PC-3 (cell line): ENCODE results near the gene SLC35A2. TPM values are rescaled to one million over a fixed set of nuclear protein-coding genes. Genes with fewer than 3 reads are reported as not detected.
A peak's percentile ranks its signal among the peaks of the same experiment; 100 is the strongest.

Source experiments
- ATAC-seq: fragments of 200-7000 bp; cut with Tn5 transposase; 2 replicates; pipeline ENCODE4 v1.9.1; 2020; ENCODE audit warnings: mild to moderate bottlenecking, moderate library complexity
- BruUV-seq: library from RNA; stranded (reverse); fragments of 400-500 nt; replicated peaks from 2 replicates; lab custom pipeline; 2021; lab: Mats Ljungman, UMichigan
- CTCF ChIA-PET: fragments of 300-600 bp; sonication (Branson Sonifier 250); formaldehyde crosslinking; loops from one replicate; lab custom pipeline; 2022; ENCODE audit warnings: antibody characterized with exemption; lab: Charles Lee
- POLR2A ChIA-PET: fragments of 300-600 bp; sonication (Branson Sonifier 250); formaldehyde crosslinking; loops from one replicate; lab custom pipeline; 2022; ENCODE audit warnings: antibody characterized with exemption; ENCODE audit not compliant: unreplicated experiment; lab: Charles Lee
- DNase-seq: peaks from one replicate; pipeline ENCODE4 v3.0.0-alpha.2; 2015
- H2AFZ ChIP-seq: fragments of 300-600 bp; sonication (generic); 2 replicates; pipeline ENCODE4 v1.6.0; 2016; ENCODE audit warnings: antibody characterized with exemption, low read length
- H3F3A ChIP-seq: fragments of 300-600 bp; sonication (generic); one replicate; pipeline ENCODE4 v1.6.0; 2017; ENCODE audit warnings: antibody characterized with exemption, low read length, control low read depth, mild to moderate bottlenecking; ENCODE audit not compliant: unreplicated experiment
- H3K27ac ChIP-seq: fragments of 300-600 bp; sonication (generic); 2 replicates; pipeline ENCODE4 v1.5.1; 2016; ENCODE audit warnings: mild to moderate bottlenecking, low read length
- H3K27me3 ChIP-seq: fragments of 300-600 bp; sonication (generic); 2 replicates; pipeline ENCODE4 v1.6.1; 2016; ENCODE audit warnings: low read length, mixed read lengths
- H3K36me3 ChIP-seq: fragments of 300-600 bp; sonication (generic); 2 replicates; pipeline ENCODE4 v1.6.1; 2016; ENCODE audit warnings: low read depth, mixed run types, low read length, mixed read lengths
- H3K4me1 ChIP-seq: fragments of 300-600 bp; sonication (generic); 2 replicates; pipeline ENCODE4 v1.5.1; 2016; ENCODE audit warnings: low read length; ENCODE audit not compliant: insufficient read depth
- H3K4me2 ChIP-seq: fragments of 300-600 bp; sonication (generic); 2 replicates; pipeline ENCODE4 v1.6.0; 2016; ENCODE audit warnings: low read length
- H3K4me3 ChIP-seq: fragments of 300-600 bp; sonication (generic); 2 replicates; pipeline ENCODE4 v1.5.1; 2016; ENCODE audit warnings: mild to moderate bottlenecking, low read length, mixed read lengths
- H3K79me2 ChIP-seq: fragments of 300-600 bp; sonication (generic); 2 replicates; pipeline ENCODE4 v1.6.1; 2017; ENCODE audit warnings: low read length, mixed read lengths
- H3K9ac ChIP-seq: fragments of 300-600 bp; sonication (generic); 2 replicates; pipeline ENCODE4 v1.6.0; 2016; ENCODE audit warnings: mild to moderate bottlenecking, low read length
- H3K9me2 ChIP-seq: fragments of 300-600 bp; sonication (generic); replicated peaks from 2 replicates; pipeline ENCODE4 v1.6.1; 2016; ENCODE audit warnings: mixed run types, low read length, mixed read lengths
- H3K9me3 ChIP-seq: fragments of 300-600 bp; sonication (generic); 2 replicates; pipeline ENCODE4 v1.6.1; 2016; ENCODE audit warnings: low read length, mixed read lengths
- H4K20me1 ChIP-seq: fragments of 300-600 bp; sonication (generic); 2 replicates; pipeline ENCODE4 v1.6.1; 2016; ENCODE audit warnings: low read length, mixed read lengths
- CTCF ChIP-seq: fragments of 300-600 bp; sonication (generic); conservative IDR thresholded peaks from 2 replicates; pipeline ENCODE4 v1.5.1; 2017; ENCODE audit warnings: antibody characterized with exemption, low read depth, mild to moderate bottlenecking, low read length
- EZH2 ChIP-seq: fragments of 300-600 bp; sonication (generic); IDR thresholded peaks from one replicate; pipeline ENCODE4 v1.6.1; 2017; ENCODE audit warnings: antibody characterized with exemption, mild to moderate bottlenecking, low read length; ENCODE audit not compliant: unreplicated experiment
- EZH2phosphoT487 ChIP-seq: fragments of 300-600 bp; sonication (generic); IDR thresholded peaks from 2 replicates; pipeline ENCODE4 v1.6.1; 2018; ENCODE audit warnings: mild to moderate bottlenecking, antibody characterized with exemption, low read length, borderline replicate concordance
- intact Hi-C: fragments of 100-400 bp; cut with micrococcal nuclease; formaldehyde crosslinking; loops from 2 replicates; pipeline ENCODE4 v1.9.0; 2023
- total RNA-seq: library from RNA; depleted of rRNA; stranded (reverse); fragments of >200 nt; gene quantifications from 2 replicates; pipeline ENCODE4 v1.2.3, GENCODE V29; 2014

The SLC35A2 gene
- total RNA-seq, 1 experiment from 2014 or later = 46.8 TPM

GRCh38 chrX:48956728-48957414, 45.4 kb upstream of the SLC35A2 start:
- intact Hi-C loops = loop anchor here (5.0 kb wide), 1 partner anchor 40 kb away; the partner anchor contains the start of gene PIM2
- TF ChIP-seq EZH2 (no peak), EZH2phosphoT487 (no peak), CTCF (no peak)
- Histone ChIP-seq H3K4me2 (peak overlapping the region; percentile 99), H3K9ac (peak overlapping the region; percentile 90), H3K4me3 (peak overlapping the region; percentile 89), H2AFZ (no peak overlapping the region), H3K27ac (no peak overlapping the region), H4K20me1 (no peaks in the 10 kb centered on the region), H3K36me3 (no peaks in the 10 kb centered on the region), H3K4me1 (peaks cover 19% of the 10 kb centered on the region), H3K79me2 (peaks cover 53% of the 10 kb centered on the region), H3K9me3 (no peaks in the 10 kb centered on the region), H3K27me3 (no peaks in the 10 kb centered on the region), H3F3A (no peaks in the 10 kb centered on the region), H3K9me2 (no peaks in the 10 kb centered on the region)
- no peak for DNase-seq
- ATAC-seq = no peak
- POLR2A ChIA-PET = no interaction called here
- BruUV-seq = TSS peak; percentile 39
- CTCF ChIA-PET = no interaction called here

DNA sequence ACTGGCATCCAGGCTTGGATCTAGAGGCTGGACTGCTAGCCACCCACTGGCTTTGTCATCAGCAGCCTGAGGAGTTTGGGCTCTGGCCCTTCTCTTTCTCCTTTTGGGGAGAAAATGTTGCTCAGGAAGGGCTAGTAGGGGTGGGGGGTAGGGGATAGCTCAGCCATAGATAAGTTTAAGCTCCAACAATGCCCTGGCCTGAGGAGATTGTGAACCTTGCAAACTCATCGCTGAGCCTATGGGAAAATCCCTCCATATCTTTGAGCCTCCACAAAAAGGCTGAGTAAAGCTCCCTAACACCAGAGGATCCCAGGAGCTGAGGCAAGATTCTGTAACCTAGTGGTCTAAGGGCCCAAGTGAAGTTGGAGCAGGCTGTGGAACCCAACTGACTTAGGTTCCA, 37.1 kb upstream of the SLC35A2 start:
- H3F3A ChIP-seq = no peaks in the 10 kb centered on the region
- no peak for DNase-seq
- no peaks in the 10 kb centered on the region for H3K4me1 ChIP-seq
- H3K9me2 ChIP-seq = no peaks in the 10 kb centered on the region
- no peak overlapping the region for H3K9ac ChIP-seq
- ChIA-PET POLR2A (no interaction called here), CTCF (no interaction called here)
- H3K27me3 ChIP-seq = no peaks in the 10 kb centered on the region
- intact Hi-C loops = loop anchor here (5.0 kb wide), 1 partner anchor 301 kb away; no protein-coding TSS in a partner anchor
- H3K4me2 ChIP-seq = no peak overlapping the region
- no peak for ATAC-seq
- H2AFZ ChIP-seq = no peak overlapping the region
- H3K79me2 ChIP-seq = peaks cover 36% of the 10 kb centered on the region
- TF ChIP-seq EZH2phosphoT487 (no peak), EZH2 (no peak), CTCF (no peak)
- H3K4me3 ChIP-seq = no peak overlapping the region
- no peaks in the 10 kb centered on the region for H3K36me3 ChIP-seq
- no peaks in the 10 kb centered on the region for H4K20me1 ChIP-seq
- no peaks in the 10 kb centered on the region for H3K9me3 ChIP-seq
- no peak overlapping the region for H3K27ac ChIP-seq
- no TSS peak for BruUV-seq
